ENCODE results near the gene MNX1.

The MNX1 gene

DNA sequence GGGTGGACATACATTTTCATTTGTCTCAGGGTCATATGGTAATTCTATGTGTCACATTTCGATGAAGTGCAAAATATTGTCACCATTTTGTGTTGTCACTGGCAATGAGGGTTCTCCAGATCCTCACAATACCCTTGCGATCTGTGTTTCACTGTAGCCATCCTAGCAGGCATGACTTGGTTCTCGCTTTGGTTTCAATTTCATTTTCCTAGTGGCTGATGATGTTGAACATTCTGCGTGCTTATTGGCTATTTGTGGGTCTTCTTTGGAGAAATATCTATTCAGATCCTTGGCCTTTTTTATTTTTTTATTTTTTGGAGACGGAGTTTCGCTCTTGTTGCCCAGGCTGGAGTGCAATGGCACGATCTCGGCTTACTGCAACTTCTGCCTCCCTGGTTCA lies 24.8 kb upstream of the MNX1 start:
- CTCF ChIA-PET = no interaction called here

DNA sequence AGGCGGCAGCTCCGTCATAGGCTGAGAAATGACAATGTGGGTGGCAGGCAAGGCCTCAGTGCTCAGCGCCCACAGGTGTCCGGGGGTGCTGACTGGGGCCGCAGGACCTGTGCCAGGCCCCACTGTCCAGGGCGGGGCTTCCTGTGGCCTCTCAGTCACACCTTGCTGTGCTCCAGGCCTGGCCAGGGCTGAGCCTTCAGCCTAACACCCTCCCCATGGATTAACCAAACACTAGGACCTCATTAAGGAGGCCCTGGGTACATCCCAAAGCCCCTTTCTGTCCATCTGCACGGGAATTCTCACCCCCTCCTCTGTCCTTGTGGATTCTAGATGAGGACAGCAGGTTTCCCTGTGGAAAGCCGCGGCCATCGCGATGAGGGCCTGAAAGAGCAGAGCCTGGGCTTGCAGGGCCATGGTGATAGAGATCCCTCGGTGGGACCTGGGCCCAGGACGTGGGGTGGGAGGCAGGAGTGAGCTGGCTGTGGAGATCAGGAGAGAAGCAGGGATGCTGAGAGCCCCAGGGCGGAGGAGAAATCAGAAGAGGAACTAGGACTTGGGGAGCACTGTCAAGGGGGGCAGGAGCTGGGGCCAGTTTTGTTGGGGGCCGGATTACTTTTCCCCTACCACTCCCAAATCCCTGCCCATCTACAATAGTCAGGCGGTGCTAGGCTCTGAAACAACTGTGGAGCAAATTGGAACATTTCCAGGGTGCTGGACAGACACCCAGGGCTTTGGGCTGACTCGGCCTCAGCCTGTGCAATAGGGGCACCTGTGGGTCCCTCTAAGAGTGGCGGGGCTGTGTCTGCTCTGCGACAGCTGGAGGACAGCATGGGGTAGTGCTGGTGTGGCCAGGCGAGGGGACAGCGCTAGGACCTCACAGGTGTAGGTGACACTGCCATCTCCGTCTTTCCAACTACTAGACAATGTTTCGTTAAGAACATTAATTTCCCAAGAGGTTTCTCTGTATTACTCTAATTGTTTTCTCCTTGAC lies 23.3 kb upstream of the MNX1 start:
- POLR2A ChIA-PET (ENCODE audit: low non-redundant PET) = no interaction called here
- no peak overlapping the region for H3K27ac ChIP-seq
- TF ChIP-seq, protein P1, sequence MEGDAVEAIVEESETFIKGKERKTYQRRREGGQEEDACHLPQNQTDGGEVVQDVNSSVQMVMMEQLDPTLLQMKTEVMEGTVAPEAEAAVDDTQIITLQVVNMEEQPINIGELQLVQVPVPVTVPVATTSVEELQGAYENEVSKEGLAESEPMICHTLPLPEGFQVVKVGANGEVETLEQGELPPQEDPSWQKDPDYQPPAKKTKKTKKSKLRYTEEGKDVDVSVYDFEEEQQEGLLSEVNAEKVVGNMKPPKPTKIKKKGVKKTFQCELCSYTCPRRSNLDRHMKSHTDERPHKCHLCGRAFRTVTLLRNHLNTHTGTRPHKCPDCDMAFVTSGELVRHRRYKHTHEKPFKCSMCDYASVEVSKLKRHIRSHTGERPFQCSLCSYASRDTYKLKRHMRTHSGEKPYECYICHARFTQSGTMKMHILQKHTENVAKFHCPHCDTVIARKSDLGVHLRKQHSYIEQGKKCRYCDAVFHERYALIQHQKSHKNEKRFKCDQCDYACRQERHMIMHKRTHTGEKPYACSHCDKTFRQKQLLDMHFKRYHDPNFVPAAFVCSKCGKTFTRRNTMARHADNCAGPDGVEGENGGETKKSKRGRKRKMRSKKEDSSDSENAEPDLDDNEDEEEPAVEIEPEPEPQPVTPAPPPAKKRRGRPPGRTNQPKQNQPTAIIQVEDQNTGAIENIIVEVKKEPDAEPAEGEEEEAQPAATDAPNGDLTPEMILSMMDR (conservative IDR thresholded peaks at IDR 0.05; ENCODE audit: low read depth) = no peak
- DNase-seq (ENCODE audit: low spot score) = no peak
- CTCF ChIA-PET = interaction anchor here (0.5 kb wide), 1 partner anchor 1223 kb away, joined by 3 read pairs; no protein-coding TSS in a partner anchor

More for the DNA sequence above, 24.8 kb upstream of the MNX1 start:
- DNase-seq (ENCODE audit: low spot score) = no peak
- TF ChIP-seq, protein P1 (conservative IDR thresholded peaks at IDR 0.05; ENCODE audit: low read depth) = no peak
- POLR2A ChIA-PET (ENCODE audit: low non-redundant PET) = no interaction called here
- H3K27ac ChIP-seq = no peak overlapping the region

DNA sequence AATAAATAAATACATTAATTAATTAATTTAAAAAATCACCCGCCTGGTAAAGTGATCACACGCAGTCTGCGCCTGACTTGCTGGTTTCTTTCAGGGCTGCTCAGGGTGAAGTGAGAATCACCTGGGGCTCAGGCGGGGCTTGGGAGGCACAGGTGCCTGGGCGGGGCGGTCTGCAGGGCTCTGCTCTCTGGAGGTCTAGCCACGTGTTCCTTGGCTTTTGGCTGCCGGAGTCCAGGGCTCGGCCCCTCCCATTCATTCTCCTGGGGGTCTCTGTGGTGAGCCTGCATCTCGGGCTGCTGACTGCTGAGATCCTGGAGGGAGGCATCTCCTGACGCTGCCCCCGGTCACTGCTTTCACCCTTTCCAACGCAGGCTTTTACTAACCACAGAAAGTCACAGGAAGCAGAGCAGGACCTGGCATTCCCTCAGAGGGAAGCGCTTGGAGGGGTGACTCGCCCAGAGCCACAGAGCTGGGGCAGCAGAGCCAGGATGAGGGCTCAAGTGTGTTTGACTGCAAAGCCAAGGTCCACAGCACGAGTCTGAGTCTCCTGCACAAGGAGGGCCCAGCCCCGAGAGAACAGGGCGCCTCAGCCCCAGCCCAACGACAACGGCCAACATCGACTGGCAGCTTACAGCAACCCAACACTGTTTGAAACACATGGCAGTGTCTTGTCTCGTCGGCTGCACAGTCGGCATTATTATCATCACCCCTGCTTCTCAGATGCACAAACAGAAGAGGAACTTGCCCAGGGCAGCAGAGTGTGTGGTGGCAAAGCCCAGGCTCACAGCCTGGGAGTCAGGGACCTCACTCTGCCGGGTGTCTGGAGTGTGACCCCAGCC lies 22.4 kb upstream of the MNX1 start:
- ChIA-PET CTCF (no interaction called here), POLR2A (ENCODE audit: low non-redundant PET) (no interaction called here)
- TF ChIP-seq, protein P1 (conservative IDR thresholded peaks at IDR 0.05; ENCODE audit: low read depth) = no peak
- DNase-seq (ENCODE audit: low spot score) = no peak
- no peak overlapping the region for H3K27ac ChIP-seq

DNA sequence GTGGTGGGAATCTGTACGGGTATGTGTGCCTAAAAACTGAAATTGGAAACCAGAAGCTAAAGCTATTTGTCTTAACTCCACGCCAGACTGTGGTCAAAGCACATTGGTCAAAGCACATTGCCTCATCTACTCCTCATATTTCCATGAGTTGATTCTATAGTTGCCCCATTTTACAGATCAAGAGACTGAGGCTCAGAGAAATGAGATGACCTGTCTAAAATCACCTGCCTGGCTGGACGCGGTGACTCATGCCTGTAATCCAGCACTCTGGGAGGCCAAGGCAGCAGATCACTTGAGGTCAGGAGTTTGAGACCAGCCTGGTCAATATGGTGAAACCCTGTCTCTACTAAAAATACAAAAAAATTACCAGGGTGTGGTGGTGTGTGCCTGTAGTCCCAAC lies 21.7 kb upstream of the MNX1 start:
- TF ChIP-seq, protein P1 (conservative IDR thresholded peaks at IDR 0.05; ENCODE audit: low read depth) = no peak
- H3K27ac ChIP-seq = no peak overlapping the region
- ChIA-PET CTCF (no interaction called here), POLR2A (ENCODE audit: low non-redundant PET) (no interaction called here)
- no peak for DNase-seq (ENCODE audit: low spot score)

DNA sequence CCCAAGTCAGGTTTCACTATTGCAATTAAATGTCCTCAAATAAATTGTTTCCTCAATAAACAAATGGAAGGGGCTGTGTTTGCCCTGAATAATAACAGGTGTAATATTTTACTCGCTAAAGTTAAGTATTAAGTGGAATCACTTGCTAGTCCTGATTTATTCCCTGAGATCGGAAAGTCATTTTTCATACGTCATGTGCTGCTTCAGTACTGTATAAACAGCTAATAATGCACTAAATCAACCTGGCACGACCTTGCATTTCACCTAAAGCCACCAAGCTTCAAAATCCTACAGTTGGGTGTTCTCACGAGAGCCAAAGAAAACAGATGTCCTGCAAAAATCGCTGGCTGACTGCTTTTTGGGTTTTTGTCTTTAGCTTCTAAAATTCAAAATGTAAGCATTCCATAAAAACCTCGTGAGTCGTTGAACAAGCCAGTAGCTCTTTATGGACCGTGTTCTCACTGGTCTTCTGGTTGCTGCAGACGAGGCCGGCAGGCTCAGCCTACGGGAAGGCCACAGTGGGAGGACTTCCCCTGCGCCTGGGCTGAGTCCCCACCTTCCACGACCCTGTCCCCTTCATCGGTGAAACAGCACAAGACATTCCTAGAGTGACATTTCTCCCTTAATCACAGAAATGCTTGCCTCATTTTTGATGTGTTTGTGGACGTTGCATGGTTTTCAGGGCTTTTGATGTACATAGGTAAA lies 17.9 kb upstream of the MNX1 start:
- CTCF ChIA-PET = interaction anchor here (0.7 to 0.8 kb wide), 2 partner anchors 102 to 1251 kb away, joined by 3 to 6 read pairs; no protein-coding TSS in a partner anchor
- H3K27ac ChIP-seq = no peak overlapping the region
- DNase-seq (ENCODE audit: low spot score) = no peak
- TF ChIP-seq, protein P1 (conservative IDR thresholded peaks at IDR 0.05; ENCODE audit: low read depth) = no peak
- POLR2A ChIA-PET (ENCODE audit: low non-redundant PET) = no interaction called here
